ENCODE results near the gene KIAA0040. TPM values are rescaled to one million over a fixed set of nuclear protein-coding genes. Genes with fewer than 3 reads are reported as not detected.

The KIAA0040 gene
- total RNA-seq, 4 donors from 2014 or later = 3.3 to 22.7 (median 10.3) TPM

GRCh38 chr1:175146529-175147213 lies 45.9 kb downstream of the KIAA0040 start:
- Histone ChIP-seq H3K36me3 (no peaks in the 10 kb centered on the region), H3K9me3 (no peaks in the 10 kb centered on the region), H3K4me1 (peaks cover 0 to 6% (median 0%) of the 10 kb centered on the region in 3 donors), H3K4me3 (peak overlapping the region in 1 of 4 donors; percentile 19), H3K27ac (no peak overlapping the region), H3K27me3 (peaks cover 0 to 19% (median 0%) of the 10 kb centered on the region in 4 donors)
- TF ChIP-seq CTCF (IDR thresholded peaks at IDR 0.05) (peak in 5 of 6 experiments; percentile 55 to 81 (median 62)), POLR2A (IDR thresholded peaks at IDR 0.05) (no peak)
- WGBS, 2 donors = 26 to 32% methylated on average over 19 of the region's 21 CpGs
- no peak for DNase-seq
- intact Hi-C loops (cut with DNase I) = no loop called here

- Histone ChIP-seq H3K27ac (no peak overlapping the region), H3K36me3 (no peaks in the 10 kb centered on the region), H3K4me3 (no peak overlapping the region), H3K9me3 (no peaks in the 10 kb centered on the region), H3K4me1 (peaks cover 0 to 6% (median 0%) of the 10 kb centered on the region in 3 donors), H3K27me3 (peaks cover 0 to 12% (median 0%) of the 10 kb centered on the region in 4 donors)
- no peak for TF ChIP-seq POLR2A (IDR thresholded peaks at IDR 0.05)
- no peak for TF ChIP-seq CTCF (IDR thresholded peaks at IDR 0.05)
- whole genome bisulfite sequencing, 2 donors = 43 to 45% methylated on average over 6 of the region's 7 CpGs
- DNase-seq = no peak
- intact Hi-C loops (cut with DNase I) = no loop called here
Observed at GRCh38 chr1:175145899-175146528, 46.6 kb downstream of the KIAA0040 start.

- DNase-seq = no peak
- 40 to 63% methylated on average over 2 of the region's 2 CpGs for WGBS, 2 donors
- Histone ChIP-seq H3K27me3 (no peaks in the 10 kb centered on the region), H3K36me3 (no peaks in the 10 kb centered on the region), H3K4me1 (peaks cover 0 to 1% (median 0%) of the 10 kb centered on the region in 3 donors), H3K9me3 (no peaks in the 10 kb centered on the region), H3K27ac (no peak overlapping the region), H3K4me3 (no peak overlapping the region)
- intact Hi-C loops (cut with DNase I) = no loop called here
- TF ChIP-seq CTCF (IDR thresholded peaks at IDR 0.05) (no peak), POLR2A (IDR thresholded peaks at IDR 0.05) (no peak)
Observed at GRCh38 chr1:175138579-175138978, 54.0 kb downstream of the KIAA0040 start.

- Histone ChIP-seq H3K4me1 (peaks cover 0 to 10% (median 4%) of the 10 kb centered on the region in 3 donors), H3K27me3 (no peaks in the 10 kb centered on the region), H3K9me3 (no peaks in the 10 kb centered on the region), H3K36me3 (no peaks in the 10 kb centered on the region), H3K4me3 (no peak overlapping the region), H3K27ac (no peak overlapping the region)
- TF ChIP-seq CTCF (IDR thresholded peaks at IDR 0.05) = no peak
- TF ChIP-seq POLR2A (IDR thresholded peaks at IDR 0.05) = no peak
- 84 to 100% methylated on average over 1 of the region's 1 CpG for WGBS, 2 donors
- intact Hi-C loops (cut with DNase I) = no loop called here
- DNase-seq = no peak
Observed at GRCh38 chr1:175137369-175137768, 55.2 kb downstream of the KIAA0040 start.

- Histone ChIP-seq H3K27ac (no peak overlapping the region), H3K27me3 (no peaks in the 10 kb centered on the region), H3K4me3 (no peak overlapping the region), H3K36me3 (no peaks in the 10 kb centered on the region), H3K9me3 (no peaks in the 10 kb centered on the region), H3K4me1 (peaks cover 0 to 15% (median 10%) of the 10 kb centered on the region in 3 donors)
- WGBS, 2 donors = 75% methylated on average over 3 of the region's 3 CpGs
- intact Hi-C loops (cut with DNase I) = no loop called here
- no peak for TF ChIP-seq CTCF (IDR thresholded peaks at IDR 0.05)
- no peak for TF ChIP-seq POLR2A (IDR thresholded peaks at IDR 0.05)
- DNase-seq = no peak
Observed at GRCh38 chr1:175136246-175136645, 56.3 kb downstream of the KIAA0040 start.
